HUES48 (cell line): ENCODE measurements around the gene PDE4D.

ENCODE experiments used
- H3K27ac ChIP-seq: one replicate; pipeline ENCODE4 v1.7.0; 2013; ENCODE audit warnings: low read depth, low read length, inconsistent platforms
- H3K27me3 ChIP-seq: 2 replicates; pipeline ENCODE4 v1.6.1; 2013; ENCODE audit warnings: mild to moderate bottlenecking, low read length; ENCODE audit not compliant: control insufficient read depth, insufficient read depth
- H3K36me3 ChIP-seq: 2 replicates; pipeline ENCODE4 v1.6.1; 2013; ENCODE audit warnings: low read length; ENCODE audit not compliant: control insufficient read depth, insufficient read depth
- H3K4me1 ChIP-seq: 2 replicates; pipeline ENCODE4 v1.6.1; 2013; ENCODE audit warnings: mild to moderate bottlenecking, low read length; ENCODE audit not compliant: control insufficient read depth, insufficient read depth
- H3K4me3 ChIP-seq: 2 replicates; pipeline ENCODE4 v1.5.1; 2013; ENCODE audit warnings: mild to moderate bottlenecking, low read depth, low read length
- H3K9ac ChIP-seq: 2 replicates; pipeline ENCODE4 v1.6.1; 2013; ENCODE audit warnings: mild to moderate bottlenecking, low read depth, low read length, moderate library complexity
- H3K9me3 ChIP-seq: 2 replicates; pipeline ENCODE4 v1.6.1; 2013; ENCODE audit warnings: low read length; ENCODE audit not compliant: control insufficient read depth, insufficient read depth

The PDE4D gene

GRCh38 chr5:58987193-58987592 lies 906.3 kb downstream of the PDE4D start:
- Histone ChIP-seq H3K9ac (no peak overlapping the region), H3K27me3 (no peaks in the 10 kb centered on the region), H3K9me3 (no peaks in the 10 kb centered on the region), H3K27ac (no peak overlapping the region), H3K4me3 (no peak overlapping the region), H3K4me1 (0 out of 2 replicates have a peak, but pooled peaks cover 4% of the 10 kb centered on the region), H3K36me3 (no peaks in the 10 kb centered on the region)

- 0 out of 2 replicates have a peak, but pooled peaks cover 4% of the 10 kb centered on the region for H3K4me1 ChIP-seq
- H3K4me3 ChIP-seq = no peak overlapping the region
- no peaks in the 10 kb centered on the region for H3K27me3 ChIP-seq
- no peaks in the 10 kb centered on the region for H3K9me3 ChIP-seq
- no peak overlapping the region for H3K27ac ChIP-seq
- H3K9ac ChIP-seq = no peak overlapping the region
- H3K36me3 ChIP-seq = no peaks in the 10 kb centered on the region
Observed at GRCh38 chr5:58986281-58986680, 907.2 kb downstream of the PDE4D start.

GRCh38 chr5:58985759-58986158 lies 907.8 kb downstream of the PDE4D start:
- no peaks in the 10 kb centered on the region for H3K36me3 ChIP-seq
- no peaks in the 10 kb centered on the region for H3K9me3 ChIP-seq
- H3K9ac ChIP-seq = no peak overlapping the region

GRCh38 chr5:58985311-58985710 lies 908.2 kb downstream of the PDE4D start:
- H3K27me3 ChIP-seq = no peaks in the 10 kb centered on the region
- H3K4me1 ChIP-seq = peaks cover 12% of the 10 kb centered on the region
- no peaks in the 10 kb centered on the region for H3K36me3 ChIP-seq
- no peak overlapping the region for H3K4me3 ChIP-seq
- no peak overlapping the region for H3K27ac ChIP-seq
- no peak overlapping the region for H3K9ac ChIP-seq
- H3K9me3 ChIP-seq = no peaks in the 10 kb centered on the region

More at GRCh38 chr5:58985759-58986158, 907.8 kb downstream of the PDE4D start:
- Histone ChIP-seq H3K27ac (no peak overlapping the region), H3K27me3 (no peaks in the 10 kb centered on the region), H3K4me1 (peaks cover 8% of the 10 kb centered on the region), H3K4me3 (no peak overlapping the region)

- Histone ChIP-seq H3K4me3 (no peak overlapping the region), H3K27me3 (no peaks in the 10 kb centered on the region), H3K4me1 (peaks cover 12% of the 10 kb centered on the region), H3K27ac (no peak overlapping the region), H3K36me3 (no peaks in the 10 kb centered on the region), H3K9me3 (no peaks in the 10 kb centered on the region), H3K9ac (no peak overlapping the region)
Observed at GRCh38 chr5:58983526-58984452, 909.7 kb downstream of the PDE4D start.

GRCh38 chr5:58980890-58981289 lies 912.6 kb downstream of the PDE4D start:
- Histone ChIP-seq H3K36me3 (no peaks in the 10 kb centered on the region), H3K27ac (no peak overlapping the region), H3K4me3 (no peak overlapping the region), H3K9me3 (no peaks in the 10 kb centered on the region), H3K27me3 (no peaks in the 10 kb centered on the region), H3K4me1 (peaks cover 12% of the 10 kb centered on the region), H3K9ac (no peak overlapping the region)

- Histone ChIP-seq H3K9me3 (no peaks in the 10 kb centered on the region), H3K27ac (no peak overlapping the region), H3K27me3 (no peaks in the 10 kb centered on the region), H3K4me3 (no peak overlapping the region), H3K4me1 (peaks cover 8% of the 10 kb centered on the region), H3K9ac (no peak overlapping the region), H3K36me3 (no peaks in the 10 kb centered on the region)
Observed at GRCh38 chr5:58979090-58979489, 914.4 kb downstream of the PDE4D start.

- Histone ChIP-seq H3K4me1 (peaks cover 11% of the 10 kb centered on the region), H3K9ac (no peak overlapping the region), H3K9me3 (no peaks in the 10 kb centered on the region), H3K27ac (no peak overlapping the region), H3K36me3 (no peaks in the 10 kb centered on the region), H3K4me3 (no peak overlapping the region), H3K27me3 (no peaks in the 10 kb centered on the region)
Observed at GRCh38 chr5:58974601-58975000, 918.9 kb downstream of the PDE4D start.

GRCh38 chr5:58974083-58974482 lies 919.4 kb downstream of the PDE4D start:
- Histone ChIP-seq H3K27ac (no peak overlapping the region), H3K4me1 (peaks cover 15% of the 10 kb centered on the region)

GRCh38 chr5:58972301-58972700 lies 921.2 kb downstream of the PDE4D start:
- Histone ChIP-seq H3K27me3 (no peaks in the 10 kb centered on the region), H3K9me3 (no peaks in the 10 kb centered on the region), H3K4me3 (no peak overlapping the region), H3K36me3 (no peaks in the 10 kb centered on the region), H3K9ac (no peak overlapping the region), H3K27ac (no peak overlapping the region), H3K4me1 (peaks cover 15% of the 10 kb centered on the region)

More at GRCh38 chr5:58974083-58974482, 919.4 kb downstream of the PDE4D start:
- no peaks in the 10 kb centered on the region for H3K36me3 ChIP-seq
- H3K9ac ChIP-seq = no peak overlapping the region
- H3K27me3 ChIP-seq = no peaks in the 10 kb centered on the region
- no peaks in the 10 kb centered on the region for H3K9me3 ChIP-seq
- no peak overlapping the region for H3K4me3 ChIP-seq

- Histone ChIP-seq H3K27me3 (no peaks in the 10 kb centered on the region), H3K4me1 (peaks cover 15% of the 10 kb centered on the region), H3K9ac (no peak overlapping the region), H3K4me3 (no peak overlapping the region), H3K36me3 (no peaks in the 10 kb centered on the region), H3K27ac (no peak overlapping the region), H3K9me3 (no peaks in the 10 kb centered on the region)
Observed at GRCh38 chr5:58970766-58971165, 922.8 kb downstream of the PDE4D start.
